Activated gamma-delta T cell treated with Interleukin-2 at 50 U/mL for 16 hours (primary cell): Measurements from ENCODE around the gene YY1AP1.
"Not testable (repeated sequence)": the region's sequence is repeated elsewhere in the genome, so short reads cannot be mapped to it uniquely, and the experiment has no call there.

ENCODE experiments used
- DNase-seq: peaks from one replicate; pipeline ENCODE4 v3.0.0-alpha.2; 2020

The YY1AP1 gene, protein sequence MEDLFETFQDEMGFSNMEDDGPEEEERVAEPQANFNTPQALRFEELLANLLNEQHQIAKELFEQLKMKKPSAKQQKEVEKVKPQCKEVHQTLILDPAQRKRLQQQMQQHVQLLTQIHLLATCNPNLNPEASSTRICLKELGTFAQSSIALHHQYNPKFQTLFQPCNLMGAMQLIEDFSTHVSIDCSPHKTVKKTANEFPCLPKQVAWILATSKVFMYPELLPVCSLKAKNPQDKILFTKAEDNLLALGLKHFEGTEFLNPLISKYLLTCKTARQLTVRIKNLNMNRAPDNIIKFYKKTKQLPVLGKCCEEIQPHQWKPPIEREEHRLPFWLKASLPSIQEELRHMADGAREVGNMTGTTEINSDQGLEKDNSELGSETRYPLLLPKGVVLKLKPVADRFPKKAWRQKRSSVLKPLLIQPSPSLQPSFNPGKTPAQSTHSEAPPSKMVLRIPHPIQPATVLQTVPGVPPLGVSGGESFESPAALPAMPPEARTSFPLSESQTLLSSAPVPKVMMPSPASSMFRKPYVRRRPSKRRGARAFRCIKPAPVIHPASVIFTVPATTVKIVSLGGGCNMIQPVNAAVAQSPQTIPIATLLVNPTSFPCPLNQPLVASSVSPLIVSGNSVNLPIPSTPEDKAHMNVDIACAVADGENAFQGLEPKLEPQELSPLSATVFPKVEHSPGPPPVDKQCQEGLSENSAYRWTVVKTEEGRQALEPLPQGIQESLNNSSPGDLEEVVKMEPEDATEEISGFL

DNA sequence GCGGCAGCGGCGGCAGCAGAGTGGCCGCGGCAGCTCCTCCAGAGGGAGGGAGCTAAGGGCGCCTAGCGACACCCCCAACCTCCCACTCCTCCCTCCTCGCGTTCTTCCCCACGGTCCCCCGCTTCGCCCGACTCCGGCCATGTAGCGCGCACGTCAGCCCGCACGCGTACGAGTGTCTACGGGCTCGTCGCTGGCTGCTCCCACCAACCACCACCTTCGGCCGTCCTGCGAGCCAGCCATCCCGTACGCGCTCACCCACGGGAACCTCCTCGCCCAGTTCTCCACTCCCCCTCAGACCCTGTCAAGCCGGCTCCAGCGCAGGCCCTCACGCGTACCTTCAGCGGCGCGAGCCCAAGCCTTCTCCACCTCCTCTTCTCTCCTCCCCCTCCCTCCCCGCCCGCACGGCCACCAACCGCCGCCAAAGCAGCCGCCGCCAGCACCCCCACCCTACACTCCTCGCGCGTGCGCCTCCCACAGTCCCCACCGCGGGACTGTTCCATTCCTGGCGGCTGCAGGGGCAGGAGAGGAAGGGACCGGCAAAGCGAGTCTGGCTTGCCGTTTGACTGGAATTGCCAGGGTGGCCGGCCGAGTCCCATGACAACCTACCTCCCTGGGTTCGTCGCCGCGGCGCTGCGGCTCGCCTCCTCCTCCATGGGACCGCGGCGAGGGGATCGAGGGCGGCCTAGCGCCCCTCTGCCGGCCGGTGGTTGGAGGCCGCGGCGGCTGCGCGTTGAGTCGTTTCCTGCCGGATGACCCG lies at the start of gene YY1AP1:
YY1AP1 (minus strand) TSS at position 451 of the 757 bp plus-strand sequence. CDS start 8,338 bp downstream, outside the sequence.
- DNase-seq = peak; percentile 90

DNA sequence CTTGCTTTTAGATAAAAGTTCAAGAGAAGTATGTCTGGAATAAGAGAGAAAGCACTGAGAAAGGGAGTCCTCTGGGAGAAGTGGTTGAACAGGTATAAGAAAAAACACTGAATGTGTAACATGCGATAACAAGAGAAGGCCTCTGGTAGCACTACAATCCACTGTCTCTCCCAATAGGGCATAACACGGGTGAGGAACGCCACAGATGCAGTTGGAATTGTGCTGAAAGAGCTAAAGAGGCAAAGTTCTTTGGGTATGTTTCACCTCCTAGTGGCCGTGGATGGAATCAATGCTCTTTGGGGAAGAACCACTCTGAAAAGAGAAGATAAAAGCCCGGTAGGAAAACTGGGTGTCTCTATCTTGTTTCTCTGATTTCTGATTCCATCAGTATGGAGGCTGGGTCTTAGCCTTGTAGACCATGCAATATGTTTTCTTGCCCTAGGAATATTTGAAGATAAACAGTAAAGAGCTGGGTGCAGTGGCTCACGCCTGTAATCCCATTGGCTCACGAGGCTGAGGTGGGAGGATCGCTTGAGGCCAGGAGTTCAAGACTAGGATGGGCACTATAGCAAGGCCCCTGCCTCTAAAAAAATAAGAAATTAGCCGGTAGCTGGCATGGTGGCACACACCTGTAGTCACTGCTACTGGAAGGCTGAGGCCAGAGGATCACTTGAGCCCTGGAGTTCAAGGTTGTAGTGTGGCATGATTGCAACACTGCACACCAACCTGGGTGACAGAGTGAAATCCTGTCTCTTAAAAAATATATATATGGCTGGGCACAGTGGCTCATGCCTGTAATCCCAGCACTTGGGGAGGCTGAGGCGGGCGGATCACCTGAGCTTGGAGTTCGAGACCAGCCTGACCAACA lies 40.7 kb upstream of the YY1AP1 start:
- DNase-seq = peak; percentile 9

DNA sequence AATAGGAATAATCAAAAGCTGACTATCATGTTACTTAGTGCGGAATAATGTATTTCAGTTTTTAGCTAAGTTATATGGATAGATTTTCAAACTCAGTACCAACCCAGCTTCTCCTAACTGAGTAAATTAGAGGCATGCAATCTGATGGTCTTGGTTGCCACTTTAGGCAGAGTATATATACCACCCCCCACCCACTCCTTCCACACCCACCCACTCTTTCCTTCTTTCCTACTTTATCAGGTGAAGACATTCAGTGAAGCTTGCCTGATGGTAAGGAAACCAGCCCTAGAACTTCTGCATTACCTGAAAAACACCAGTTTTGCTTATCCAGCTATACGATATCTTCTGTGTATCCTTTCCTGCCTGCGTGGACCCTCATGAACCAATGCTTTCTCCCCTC lies 36.6 kb upstream of the YY1AP1 start:
- no peak for DNase-seq

DNA sequence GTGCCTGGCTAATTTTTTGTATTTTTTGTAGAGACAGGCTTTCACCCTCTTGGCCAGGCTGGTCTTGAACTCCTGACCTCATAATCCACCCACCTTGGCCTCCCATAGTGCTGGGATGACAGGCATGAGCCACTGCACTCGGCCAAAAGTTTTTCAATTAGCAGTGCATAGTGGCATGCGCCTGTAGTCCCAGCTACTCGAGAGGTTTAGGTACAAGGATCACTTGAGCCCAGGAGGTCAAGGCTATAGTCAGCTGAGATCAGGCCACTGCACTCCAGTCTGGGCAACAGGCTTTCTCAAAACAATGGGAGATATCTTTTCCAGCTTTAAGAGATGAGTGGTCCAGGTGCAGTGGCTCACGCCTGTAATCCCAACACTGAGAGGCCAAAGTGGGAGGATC lies 31.1 kb upstream of the YY1AP1 start:
- no peak for DNase-seq

DNA sequence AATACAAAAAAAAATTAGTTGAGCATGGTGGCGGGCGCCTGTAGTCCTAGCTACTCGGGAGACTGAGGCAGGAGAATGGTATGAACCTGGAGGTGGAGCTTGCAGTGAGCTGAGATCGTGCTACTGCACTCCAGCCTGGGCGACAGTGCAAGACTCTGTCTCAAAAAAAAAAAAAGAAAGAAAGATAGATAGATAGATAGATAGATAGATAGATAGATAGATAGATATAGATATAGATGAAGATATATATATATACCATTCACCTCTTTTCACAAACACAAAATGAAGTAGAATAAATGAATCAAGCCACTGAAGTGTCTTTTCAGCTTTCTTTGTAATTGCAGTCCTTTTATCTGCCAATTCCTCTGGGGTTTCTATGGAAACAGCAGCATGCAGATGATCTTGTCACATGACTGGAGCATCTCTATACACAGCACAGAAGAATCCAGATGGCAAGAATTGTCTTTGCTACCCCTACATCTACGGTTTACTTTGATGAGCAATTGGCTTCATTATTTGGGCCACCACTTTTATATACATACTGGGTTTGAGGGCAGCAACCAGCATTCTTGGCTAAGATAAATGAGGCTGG lies 30.0 kb upstream of the YY1AP1 start:
- not testable (repeated sequence) for DNase-seq

DNA sequence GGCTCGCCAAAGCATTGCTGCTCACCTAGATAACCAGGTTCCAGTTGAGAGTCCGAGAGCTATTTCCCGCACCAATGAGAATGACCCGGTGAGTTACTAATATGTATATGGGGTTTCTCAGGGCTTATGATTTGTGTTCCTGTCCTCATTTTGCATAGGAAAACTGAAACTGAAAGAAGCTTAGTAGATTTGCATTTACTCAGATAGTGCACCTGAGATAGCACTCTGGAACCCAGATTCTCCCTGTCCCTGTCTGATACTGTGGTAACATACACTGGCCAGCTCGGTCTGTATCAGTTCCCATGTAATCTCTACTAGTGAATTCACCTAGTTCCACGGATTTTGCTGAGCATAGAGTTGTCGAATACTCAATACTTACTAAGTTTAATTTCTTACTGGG lies 28.5 kb upstream of the YY1AP1 start:
- no peak for DNase-seq

DNA sequence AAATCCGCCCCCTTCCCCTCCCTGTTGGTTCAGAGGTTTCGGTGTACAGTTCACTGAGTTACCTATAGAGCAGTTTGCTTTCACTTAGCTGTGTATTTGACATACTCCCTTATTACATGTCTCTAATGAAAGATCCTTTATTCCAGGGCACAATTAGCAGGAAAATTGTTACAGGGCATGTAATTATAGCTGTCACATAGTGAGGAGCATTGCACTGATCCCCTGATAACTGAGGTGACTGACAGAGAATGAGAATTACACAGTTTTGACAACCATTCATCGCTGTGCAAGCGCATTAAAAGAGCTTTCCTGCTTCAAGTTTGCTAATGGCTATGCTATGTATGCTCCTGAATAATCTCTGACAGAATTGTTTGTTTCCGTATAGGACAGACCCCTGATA lies 27.2 kb upstream of the YY1AP1 start:
- DNase-seq = no peak

DNA sequence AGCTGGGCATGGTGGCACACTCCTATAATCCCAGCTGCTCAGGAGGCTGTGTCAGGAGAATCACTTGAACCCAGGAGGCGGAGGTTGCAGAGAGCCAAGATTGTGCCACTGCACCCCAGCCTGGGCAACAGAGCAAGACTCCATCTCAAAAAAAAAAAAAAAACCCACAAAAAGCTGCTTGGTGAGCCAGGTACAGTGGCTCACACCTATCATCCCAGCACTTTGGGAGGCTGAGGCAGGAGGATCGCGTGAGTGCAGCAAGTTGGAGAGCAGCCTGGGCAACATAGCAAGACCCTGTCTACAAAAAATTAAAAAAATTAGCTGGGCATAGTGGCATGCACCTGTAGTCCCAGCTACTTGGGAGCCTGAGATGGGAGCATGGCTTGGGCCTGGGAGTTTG lies 26.5 kb upstream of the YY1AP1 start:
- DNase-seq = not testable (repeated sequence)

DNA sequence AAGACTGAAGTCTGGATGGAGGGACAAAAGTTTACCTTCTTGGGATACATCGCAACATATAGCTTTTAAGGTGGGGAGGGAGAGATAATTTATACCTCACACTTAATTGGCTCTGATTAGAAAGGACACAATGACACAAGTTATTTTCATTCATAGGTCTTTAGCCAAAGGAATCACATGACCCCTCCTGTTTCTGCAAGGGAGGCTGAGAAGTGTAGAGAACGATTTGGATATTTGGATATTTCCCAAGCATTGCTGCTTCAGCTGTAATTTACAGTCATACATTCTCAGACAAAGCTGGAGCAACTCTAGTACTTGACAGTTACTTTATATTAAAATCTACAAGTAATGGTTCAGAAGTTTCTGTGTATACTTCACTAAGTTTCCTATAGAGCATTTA lies 24.5 kb upstream of the YY1AP1 start:
- DNase-seq = no peak

DNA sequence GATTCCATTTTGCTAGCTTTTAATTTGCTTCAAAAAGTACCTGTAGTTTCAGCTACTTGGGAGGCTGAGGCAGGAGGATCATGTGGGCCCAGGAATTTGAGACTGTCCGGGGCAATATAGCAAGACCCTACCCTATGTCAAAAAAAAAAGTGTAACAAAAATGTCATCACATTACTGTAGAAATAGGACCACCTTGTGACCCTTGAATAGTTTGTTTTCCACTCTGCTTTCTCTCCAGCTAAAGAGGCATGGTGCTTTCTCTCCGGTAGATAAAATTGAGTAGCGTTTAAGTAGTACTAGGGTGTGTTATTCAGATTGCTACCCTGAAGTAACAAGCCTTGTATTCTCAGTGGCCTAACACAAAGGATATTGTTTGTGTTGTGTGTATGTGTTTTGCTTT lies 24.1 kb upstream of the YY1AP1 start:
- DNase-seq = not testable (repeated sequence)

DNA sequence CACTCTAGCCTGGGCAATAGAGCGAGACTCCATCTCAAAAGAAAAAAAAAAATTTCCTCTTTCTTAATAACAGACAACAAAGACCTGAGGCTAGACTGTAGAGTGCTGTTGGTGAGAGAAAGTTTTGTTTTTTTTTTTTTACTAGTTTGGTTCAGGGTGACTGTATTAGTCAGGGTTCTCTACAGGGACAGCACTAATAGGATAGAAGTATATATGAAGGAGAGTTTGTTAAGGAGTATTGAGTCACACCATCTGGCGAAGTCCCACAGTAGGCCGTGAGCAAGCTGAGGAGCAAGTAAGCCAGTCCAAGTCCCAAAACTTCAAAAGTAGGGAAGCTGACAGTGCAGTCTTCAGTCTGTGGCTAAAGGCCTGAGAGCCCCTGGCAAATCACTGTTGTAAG lies 22.9 kb upstream of the YY1AP1 start:
- not testable (repeated sequence) for DNase-seq

DNA sequence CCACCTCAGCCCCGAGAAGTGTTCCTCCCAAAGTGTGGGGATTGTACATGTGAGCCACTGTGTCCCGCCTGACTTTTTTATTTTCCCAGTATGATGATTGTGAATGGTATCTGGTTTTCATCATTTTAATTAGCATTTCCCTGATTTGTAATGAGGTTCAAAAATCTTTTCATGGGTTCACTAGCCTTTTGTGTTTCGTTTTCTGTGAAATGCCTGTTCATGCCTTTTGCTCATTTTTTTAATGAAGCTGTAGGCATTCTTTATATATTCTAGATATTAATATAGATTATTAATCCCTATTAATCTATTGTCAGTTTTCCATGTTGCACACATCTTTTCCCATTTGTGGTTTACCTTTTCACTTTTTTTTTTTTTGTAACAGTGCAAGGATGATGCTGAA lies 20.8 kb upstream of the YY1AP1 start:
- DNase-seq = no peak

DNA sequence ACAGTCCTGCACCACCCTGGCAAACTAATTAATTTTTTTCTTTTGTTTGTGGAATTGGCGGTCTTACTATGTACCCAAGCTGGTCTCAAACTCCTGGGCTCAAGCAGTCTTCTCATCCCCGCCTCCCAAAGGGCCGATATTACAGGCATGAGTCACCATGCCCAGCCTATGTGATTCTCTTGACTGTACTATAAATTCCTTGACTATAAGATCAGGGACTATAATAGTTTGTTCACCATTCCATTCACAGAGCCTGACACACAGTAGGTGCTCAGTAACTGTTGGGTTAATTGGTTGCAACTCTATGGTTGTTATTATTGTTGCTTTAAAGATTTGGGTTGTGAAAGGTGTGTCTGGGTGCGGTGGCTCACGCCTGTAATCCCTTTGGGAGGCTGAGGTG lies 17.6 kb upstream of the YY1AP1 start:
- DNase-seq = no peak

DNA sequence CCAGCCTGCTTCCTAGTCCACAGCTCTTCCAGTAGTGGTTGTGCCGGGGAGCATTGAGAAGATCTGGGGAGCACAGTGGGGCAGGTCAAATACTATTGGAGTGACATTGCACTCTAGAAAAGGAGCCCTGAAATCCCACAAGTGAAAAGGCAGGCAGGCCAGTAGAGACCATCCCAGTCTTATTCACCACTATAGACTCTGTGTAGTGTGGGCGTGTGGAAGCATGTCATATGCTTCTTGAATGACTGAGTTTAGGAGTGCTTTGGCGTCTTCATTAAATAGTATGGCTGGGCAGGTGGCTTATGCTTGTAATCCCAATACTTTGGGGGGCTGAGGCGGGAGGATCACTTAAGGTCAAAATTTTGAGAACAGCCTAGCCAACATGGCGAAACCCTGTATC lies 15.8 kb upstream of the YY1AP1 start:
- DNase-seq = not testable (repeated sequence)

DNA sequence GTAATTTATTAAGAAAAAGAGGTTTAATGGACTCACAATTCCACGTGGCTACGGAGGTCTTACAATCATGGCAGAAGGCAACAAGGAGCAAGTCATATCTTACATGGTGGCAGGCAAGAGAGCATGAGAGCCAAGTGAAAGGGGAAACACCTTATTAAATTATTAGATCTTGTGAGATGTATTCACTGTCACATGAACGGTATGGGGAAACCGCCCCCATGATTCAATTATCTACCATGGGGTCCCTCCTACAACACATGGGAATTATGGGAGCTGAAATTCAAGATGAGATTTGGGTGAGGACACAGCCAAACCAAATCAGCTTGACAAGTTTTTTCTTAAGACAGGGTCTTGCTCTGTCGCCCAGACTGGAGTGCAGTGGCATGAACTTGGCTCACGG lies 14.6 kb upstream of the YY1AP1 start:
- no peak for DNase-seq

DNA sequence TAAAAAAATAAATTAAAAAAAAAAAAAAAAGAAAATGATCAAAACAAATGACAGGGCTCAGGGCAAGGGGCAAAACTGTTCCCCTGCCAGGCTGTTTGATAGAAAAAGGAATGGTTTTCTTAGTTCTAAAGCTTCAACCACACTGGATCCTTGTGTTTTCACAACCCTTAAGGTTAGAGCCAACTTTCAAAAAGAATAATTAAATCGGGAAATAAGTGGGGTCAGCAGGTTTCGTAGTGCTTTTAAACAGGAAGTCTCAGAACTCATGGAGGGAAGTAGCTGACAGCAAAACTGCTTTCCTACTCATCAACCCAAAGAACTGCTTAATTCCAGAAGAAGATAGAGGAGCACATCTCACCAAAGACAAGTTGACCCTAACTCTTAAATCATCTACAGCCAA lies 13.1 kb upstream of the YY1AP1 start:
- not testable (repeated sequence) for DNase-seq

DNA sequence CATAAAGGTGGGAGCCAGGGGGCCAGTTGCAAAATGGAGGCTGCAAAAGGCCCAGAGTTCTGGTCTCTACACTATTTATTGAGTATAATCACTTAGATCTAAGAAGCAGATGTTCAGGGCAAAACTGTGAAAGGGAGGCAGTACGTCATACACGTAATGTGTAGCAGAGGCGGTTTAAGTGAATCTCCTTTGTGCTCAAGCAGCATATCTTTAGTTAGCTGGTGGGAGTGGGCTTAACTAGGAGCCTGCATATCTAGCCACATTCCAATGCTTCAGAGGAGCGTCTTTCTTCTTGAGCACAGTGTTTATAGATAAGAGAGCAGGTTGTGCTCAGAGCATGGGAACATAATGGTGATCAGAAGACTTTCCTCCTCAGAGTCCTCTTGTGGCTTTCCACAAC lies 10.5 kb upstream of the YY1AP1 start:
- not testable (repeated sequence) for DNase-seq

DNA sequence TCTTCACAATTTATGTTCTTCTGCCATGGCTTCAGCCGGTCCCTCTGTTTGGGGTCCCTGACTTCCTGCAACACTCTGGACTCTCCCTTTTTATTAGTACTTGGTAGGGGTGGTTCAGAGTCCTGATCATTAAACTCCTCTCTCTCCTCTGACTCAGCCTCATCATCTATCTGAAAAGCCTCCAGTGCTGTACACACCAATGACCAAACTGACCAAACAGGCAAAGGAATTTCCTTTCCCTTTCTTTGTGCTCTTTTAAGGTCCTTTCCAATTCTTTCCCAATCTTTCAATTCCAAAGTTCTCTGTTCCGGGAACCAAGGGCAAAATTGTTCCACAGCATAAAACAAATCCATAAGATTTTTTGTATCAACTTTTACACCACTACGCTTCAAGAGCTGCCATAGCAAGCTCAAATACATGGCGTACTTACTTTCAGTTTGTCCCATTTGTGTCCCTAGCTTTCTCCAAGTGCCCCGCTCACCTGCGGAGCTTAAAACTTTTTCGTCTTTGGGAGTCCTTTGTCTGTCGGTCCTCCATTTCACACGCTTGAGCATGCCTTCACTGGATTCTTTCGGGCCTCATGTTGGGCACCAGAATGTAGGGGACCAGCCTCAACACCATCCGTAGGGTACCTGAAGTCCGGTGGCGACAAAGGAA lies 9.9 kb upstream of the YY1AP1 start:
- DNase-seq = no peak

DNA sequence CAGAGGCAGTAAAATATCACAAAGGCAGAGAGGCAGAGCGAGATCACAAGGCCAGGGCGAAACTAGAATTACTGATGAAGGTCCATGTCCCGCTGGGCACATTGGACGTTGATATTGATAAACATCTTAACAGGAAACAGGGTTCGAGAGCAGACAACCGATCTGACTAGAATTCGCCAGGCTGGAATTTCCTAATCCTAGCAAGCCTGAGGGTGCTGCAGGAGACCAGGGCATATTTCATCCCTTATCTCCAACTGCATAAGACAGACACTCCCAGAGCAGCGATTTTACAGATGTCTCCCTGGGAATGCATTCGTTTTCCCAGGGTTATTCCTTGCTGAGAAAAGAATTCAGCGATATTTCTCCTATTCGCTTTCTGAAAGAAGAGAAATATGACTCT lies 9.0 kb upstream of the YY1AP1 start:
- not testable (repeated sequence) for DNase-seq

DNA sequence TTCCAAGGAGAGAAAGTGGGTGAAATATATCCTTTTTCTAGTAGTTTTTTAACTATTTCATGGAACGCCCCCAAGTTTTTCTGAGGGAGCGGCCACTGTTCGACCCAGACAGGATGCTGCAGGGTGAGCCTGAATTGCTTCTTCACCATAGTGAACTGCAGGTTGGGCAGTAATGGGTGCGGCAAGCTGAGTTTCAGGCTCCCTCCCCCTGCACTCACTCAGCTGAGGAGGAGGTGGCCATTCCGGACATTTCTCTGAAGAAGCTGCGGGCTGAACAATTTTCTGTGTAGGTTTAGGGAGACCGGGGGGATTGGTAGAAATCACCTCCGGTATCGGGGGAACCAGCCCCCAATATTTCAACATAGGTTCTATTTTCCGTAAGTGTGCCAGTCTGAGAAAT lies 8.5 kb upstream of the YY1AP1 start:
- no peak for DNase-seq

DNA sequence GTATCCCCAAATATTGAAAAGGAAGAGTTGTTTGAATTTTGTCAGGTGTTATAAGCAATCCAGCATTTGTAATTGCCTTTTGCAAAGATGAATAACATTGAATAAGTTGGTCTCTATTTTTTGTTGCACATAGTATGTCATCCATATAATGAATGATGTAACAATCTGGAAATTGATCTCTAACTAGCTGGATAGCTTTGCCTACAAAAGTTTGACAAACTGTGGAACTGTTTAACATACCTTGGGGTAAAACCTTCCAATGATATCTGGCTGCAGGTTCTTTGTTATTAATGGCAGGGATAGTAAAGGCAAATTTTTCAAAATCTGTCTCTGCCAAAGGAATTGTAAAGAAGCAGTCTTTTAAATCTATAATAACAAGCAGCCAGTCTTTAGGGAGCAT lies 8.0 kb upstream of the YY1AP1 start:
- no peak for DNase-seq

DNA sequence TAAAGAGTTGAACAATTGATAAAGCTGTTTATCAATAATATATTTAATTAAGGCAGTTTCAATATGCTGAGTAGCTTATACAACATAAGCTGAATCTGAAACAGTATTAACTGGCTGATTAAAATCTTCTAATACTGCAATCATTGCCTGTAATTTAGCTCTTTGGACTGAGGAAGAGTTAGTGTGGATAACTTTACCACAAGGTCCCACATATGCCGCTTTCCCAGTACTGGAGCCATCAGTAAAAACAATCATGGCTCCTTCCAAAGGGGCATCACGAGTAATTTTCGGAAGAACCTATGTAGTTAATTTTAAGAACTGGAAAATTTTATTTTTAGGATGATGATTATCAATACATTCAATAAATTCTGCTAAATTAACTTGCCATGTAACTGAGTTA lies 7.0 kb upstream of the YY1AP1 start:
- DNase-seq = no peak
